Ascending aorta (tissue), 2 donors: ENCODE measurements around the gene TDRD9. TPM values are rescaled to one million over a fixed set of nuclear protein-coding genes. Genes with fewer than 3 reads are reported as not detected.
"Not testable (repeated sequence)": the region's sequence is repeated elsewhere in the genome, so short reads cannot be mapped to it uniquely, and the experiment has no call there.

Experiments used
- DNase-seq, 2 donors: peaks; one replicate each; pipeline ENCODE4 v3.0.0-alpha.2; 2019; ENCODE audit warnings: low spot score in 2 of 2
- H3K27ac ChIP-seq, 2 donors: fragments of 200-600 bp; sonication (generic); one replicate each; pipeline ENCODE4 v1.5.1; 2016 to 2017; ENCODE audit warnings: mild to moderate bottlenecking in 1 of 2
- H3K27me3 ChIP-seq: fragments of 200-600 bp; sonication (generic); one replicate; pipeline ENCODE4 v1.5.1; 2017
- H3K36me3 ChIP-seq, 2 donors: fragments of 200-600 bp; sonication (generic); one replicate each; pipeline ENCODE4 v1.5.1; 2016
- H3K4me1 ChIP-seq, 2 donors: fragments of 200-600 bp; sonication (generic); one replicate each; pipeline ENCODE4 v1.5.1; 2016 to 2017; ENCODE audit warnings: mild to moderate bottlenecking in 1 of 2
- H3K4me3 ChIP-seq, 2 donors: fragments of 200-600 bp; sonication (generic); one replicate each; pipeline ENCODE4 v1.5.1; 2016 to 2017; ENCODE audit warnings: mild to moderate bottlenecking in 1 of 2
- H3K9me3 ChIP-seq, 2 donors: fragments of 200-600 bp; sonication (generic); one replicate each; pipeline ENCODE4 v1.5.1; 2016
- intact Hi-C: fragments of 100-400 bp; cut with DNase I; formaldehyde crosslinking; loops from one replicate; pipeline ENCODE4 v1.15.1; 2023
- total RNA-seq: library from RNA; depleted of rRNA; stranded (reverse); fragments of >200 nt; gene quantifications from one replicate; pipeline ENCODE4 v1.1.0, GENCODE V29; 2016
- TF ChIP-seq, protein P1 (sequence below), 3 experiments: fragments of 200-600 bp in 2 of 3; fragments of 450-650 bp in 1 of 3; sonication (generic) in 2 of 3; IDR thresholded peaks; one replicate each; pipeline ENCODE4 v1.5.1; 2016 to 2019; ENCODE audit warnings: antibody characterized with exemption in 3 of 3, mild to moderate bottlenecking in 1 of 3, moderate library complexity in 1 of 3

TDRD9 gene
- total RNA-seq, 1 donor from 2014 or later: 1.4 TPM

DNA sequence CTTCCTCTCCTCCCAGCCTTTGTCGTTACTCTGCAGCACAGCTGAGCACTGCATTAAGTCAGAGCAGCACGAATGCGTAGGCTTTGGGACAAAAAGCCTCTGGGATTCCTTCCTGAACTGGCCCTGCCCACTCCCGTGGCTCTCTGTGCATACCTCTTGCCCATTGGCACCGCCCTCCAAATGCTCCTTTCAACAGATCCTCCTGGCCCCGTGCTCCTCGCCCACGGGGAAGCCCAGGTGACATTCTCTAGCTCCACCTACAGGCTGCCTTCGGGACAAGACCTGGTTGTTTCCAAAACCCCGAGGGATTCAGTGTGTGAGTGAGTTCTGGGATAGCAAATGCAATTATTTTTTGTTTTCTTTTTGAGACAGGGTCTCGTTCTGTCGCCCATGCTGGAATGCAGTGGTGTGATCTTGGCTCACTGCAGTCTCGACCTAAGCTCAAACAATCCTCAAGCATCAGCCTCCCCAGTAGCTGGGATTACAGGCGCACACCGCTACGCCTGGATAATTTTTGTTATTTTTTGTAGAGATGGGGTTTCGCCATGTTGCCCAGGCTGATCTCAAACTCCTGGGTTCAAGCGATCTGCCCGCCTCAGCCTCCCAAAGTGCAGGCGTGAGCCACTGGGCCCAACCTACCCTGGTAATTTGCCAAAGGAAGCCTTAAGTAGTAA lies 17.9 kb upstream of the TDRD9 start:
- no peaks in the 10 kb centered on the region for H3K4me1 ChIP-seq
- peak overlapping the region; percentile 4 to 24 for H3K4me3 ChIP-seq
- TF ChIP-seq, protein P1, sequence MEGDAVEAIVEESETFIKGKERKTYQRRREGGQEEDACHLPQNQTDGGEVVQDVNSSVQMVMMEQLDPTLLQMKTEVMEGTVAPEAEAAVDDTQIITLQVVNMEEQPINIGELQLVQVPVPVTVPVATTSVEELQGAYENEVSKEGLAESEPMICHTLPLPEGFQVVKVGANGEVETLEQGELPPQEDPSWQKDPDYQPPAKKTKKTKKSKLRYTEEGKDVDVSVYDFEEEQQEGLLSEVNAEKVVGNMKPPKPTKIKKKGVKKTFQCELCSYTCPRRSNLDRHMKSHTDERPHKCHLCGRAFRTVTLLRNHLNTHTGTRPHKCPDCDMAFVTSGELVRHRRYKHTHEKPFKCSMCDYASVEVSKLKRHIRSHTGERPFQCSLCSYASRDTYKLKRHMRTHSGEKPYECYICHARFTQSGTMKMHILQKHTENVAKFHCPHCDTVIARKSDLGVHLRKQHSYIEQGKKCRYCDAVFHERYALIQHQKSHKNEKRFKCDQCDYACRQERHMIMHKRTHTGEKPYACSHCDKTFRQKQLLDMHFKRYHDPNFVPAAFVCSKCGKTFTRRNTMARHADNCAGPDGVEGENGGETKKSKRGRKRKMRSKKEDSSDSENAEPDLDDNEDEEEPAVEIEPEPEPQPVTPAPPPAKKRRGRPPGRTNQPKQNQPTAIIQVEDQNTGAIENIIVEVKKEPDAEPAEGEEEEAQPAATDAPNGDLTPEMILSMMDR (IDR thresholded peaks at IDR 0.05): peak; percentile 69 to 82 (median 76)
- intact Hi-C loops: loop anchor here (1.0 to 10.0 kb wide), 2 partner anchors 102 to 336 kb away; no protein-coding TSS in a partner anchor
- DNase-seq: peak; percentile 36 to 85
- H3K27me3 ChIP-seq: no peaks in the 10 kb centered on the region
- no peaks in the 10 kb centered on the region for H3K9me3 ChIP-seq
- peaks cover 25 to 44% of the 10 kb centered on the region in 2 donors for H3K36me3 ChIP-seq
- no peak overlapping the region for H3K27ac ChIP-seq

DNA sequence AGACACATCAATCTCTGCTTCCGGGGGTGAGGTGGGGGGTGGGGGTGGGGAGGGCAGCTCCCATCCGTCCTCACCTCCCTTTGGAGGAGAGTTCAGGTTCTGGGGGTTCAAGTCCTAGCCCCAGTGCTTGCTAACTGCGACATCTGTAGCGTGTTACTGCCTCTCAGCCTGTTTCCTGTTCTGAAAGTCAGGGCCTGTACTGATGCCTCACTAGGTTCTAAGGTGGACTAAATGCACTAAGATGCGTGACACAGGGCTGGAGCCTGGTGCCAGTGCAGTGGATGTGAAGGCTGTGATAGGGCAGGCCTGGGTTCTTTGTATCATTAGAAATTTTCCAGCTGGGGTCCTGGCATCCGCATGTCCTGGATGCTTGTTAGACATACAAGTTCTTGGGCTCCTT lies 17.3 kb upstream of the TDRD9 start:
- Histone ChIP-seq H3K36me3 (peaks cover 25 to 44% of the 10 kb centered on the region in 2 donors), H3K27me3 (no peaks in the 10 kb centered on the region), H3K4me3 (no peak overlapping the region), H3K27ac (no peak overlapping the region), H3K4me1 (no peaks in the 10 kb centered on the region), H3K9me3 (no peaks in the 10 kb centered on the region)
- no peak for DNase-seq
- TF ChIP-seq, protein P1 (IDR thresholded peaks at IDR 0.05): no peak
- intact Hi-C loops: loop anchor here (1.0 to 10.0 kb wide), 2 partner anchors 103 to 336 kb away; no protein-coding TSS in a partner anchor

DNA sequence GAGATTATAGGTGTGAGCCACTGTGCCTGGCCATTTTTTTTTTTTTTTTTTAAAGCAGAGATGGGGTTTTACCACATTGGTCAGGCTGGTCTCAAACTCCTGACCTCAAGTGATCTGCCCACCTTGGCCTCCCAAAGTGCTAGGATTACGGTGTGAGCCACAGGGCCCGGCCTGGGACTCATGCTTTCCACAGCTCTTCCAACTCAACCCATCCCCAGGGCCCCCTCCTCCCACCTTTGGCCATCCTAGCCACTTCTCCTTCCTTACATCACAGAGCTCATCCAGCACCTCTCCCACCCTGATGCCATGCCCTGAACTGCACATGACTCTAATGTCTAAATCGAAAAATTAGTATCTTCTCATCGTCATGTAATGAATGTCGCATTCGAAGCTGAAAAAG lies 12.6 kb upstream of the TDRD9 start:
- H3K27ac ChIP-seq: no peak overlapping the region
- peaks cover 25 to 60% of the 10 kb centered on the region in 2 donors for H3K36me3 ChIP-seq
- peaks cover 4 to 6% of the 10 kb centered on the region in 2 donors for H3K4me1 ChIP-seq
- DNase-seq: no peak
- intact Hi-C loops: loop anchor here (10.0 kb wide), 1 partner anchor 341 kb away; no protein-coding TSS in a partner anchor
- H3K4me3 ChIP-seq: no peak overlapping the region
- H3K27me3 ChIP-seq: no peaks in the 10 kb centered on the region
- TF ChIP-seq, protein P1 (IDR thresholded peaks at IDR 0.05): no peak
- no peaks in the 10 kb centered on the region for H3K9me3 ChIP-seq

DNA sequence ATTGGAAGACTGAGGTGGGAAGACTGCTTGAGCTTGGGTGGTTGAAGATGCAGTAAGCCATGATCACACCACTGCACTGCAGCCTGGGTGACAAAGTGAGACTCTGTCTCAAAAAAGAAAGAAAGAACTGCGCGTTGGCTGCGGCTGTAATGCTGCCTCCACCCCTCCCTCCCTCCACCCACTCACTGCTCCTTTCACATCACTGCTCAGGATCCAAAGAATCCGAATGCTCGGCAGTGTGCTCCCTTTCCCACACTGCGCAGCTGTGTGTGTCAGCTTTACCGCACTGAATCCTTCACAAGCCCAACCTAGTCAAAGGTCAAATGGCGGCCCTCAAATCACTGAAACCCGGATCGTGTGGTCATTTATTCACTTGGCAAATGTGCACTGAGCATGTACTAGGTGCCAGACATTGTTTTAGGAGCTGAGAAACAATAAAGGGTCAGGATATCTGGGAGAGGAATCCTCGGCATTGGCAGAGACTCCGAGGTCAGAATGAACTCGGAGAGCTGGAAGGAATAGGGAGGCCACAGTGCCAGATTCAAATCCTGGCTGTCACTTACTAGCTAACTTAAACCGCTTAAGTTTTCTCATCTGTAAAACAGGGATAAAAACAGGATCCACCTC lies 11.5 kb upstream of the TDRD9 start:
- TF ChIP-seq, protein P1 (IDR thresholded peaks at IDR 0.05): no peak
- peaks cover 6 to 7% of the 10 kb centered on the region in 2 donors for H3K4me1 ChIP-seq
- H3K36me3 ChIP-seq: peaks cover 25 to 52% of the 10 kb centered on the region in 2 donors
- no peak overlapping the region for H3K4me3 ChIP-seq
- no peak overlapping the region for H3K27ac ChIP-seq
- no peaks in the 10 kb centered on the region for H3K27me3 ChIP-seq
- H3K9me3 ChIP-seq: no peaks in the 10 kb centered on the region
- no peak for DNase-seq
- intact Hi-C loops: loop anchor here (10.0 kb wide), 1 partner anchor 342 kb away; no protein-coding TSS in a partner anchor

GRCh38 chr14:103920981-103921854 lies 7.0 kb upstream of the TDRD9 start:
- Histone ChIP-seq H3K9me3 (no peaks in the 10 kb centered on the region), H3K36me3 (peaks cover 0 to 16% of the 10 kb centered on the region in 2 donors), H3K4me1 (peaks cover 6 to 7% of the 10 kb centered on the region in 2 donors), H3K27ac (peak overlapping the region; percentile 58 to 59), H3K4me3 (peak overlapping the region; percentile 65 to 84), H3K27me3 (no peaks in the 10 kb centered on the region)
- peak; percentile 67 to 94 for DNase-seq
- intact Hi-C loops: loop anchor here (1.0 to 5.0 kb wide), 3 partner anchors 74 to 760 kb away; partner anchors contain the start of genes PPP1R13B, XRCC3 and ZFYVE21
- TF ChIP-seq, protein P1 (IDR thresholded peaks at IDR 0.05): peak; percentile 97 to 98 (median 97)

DNA sequence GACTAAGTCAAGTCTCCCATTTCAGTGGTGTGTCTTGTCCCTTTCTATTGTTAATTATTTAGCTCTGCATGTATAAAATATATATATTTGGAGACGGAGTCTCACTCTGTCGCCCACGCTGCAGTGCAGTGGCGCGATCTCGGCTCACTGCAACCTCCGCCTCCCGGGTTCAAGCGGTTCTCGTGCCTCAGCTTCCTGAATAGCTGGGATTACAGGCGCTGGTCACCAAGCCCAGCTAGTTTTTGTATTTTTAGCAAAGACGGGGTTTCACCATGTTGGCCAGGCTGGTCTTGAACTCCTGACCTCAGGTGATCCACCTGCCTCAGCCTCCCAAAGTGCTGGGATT lies 6.4 kb upstream of the TDRD9 start:
- H3K4me3 ChIP-seq: peak overlapping the region; percentile 65 to 84
- not testable (repeated sequence) for H3K9me3 ChIP-seq, H3K36me3 ChIP-seq, H3K27me3 ChIP-seq, H3K27ac ChIP-seq, H3K4me1 ChIP-seq
- intact Hi-C loops: loop anchor here (1.0 to 5.0 kb wide), 3 partner anchors 75 to 759 kb away; partner anchors contain the start of genes PPP1R13B, XRCC3 and ZFYVE21
- DNase-seq: peak in 1 of 2 donors; percentile 59
